GM19351 (cell line): Measurements from ENCODE around the gene GLI1.
A peak's percentile ranks its signal among the peaks of the same experiment; 100 is the strongest.
"Not testable (repeated sequence)": the region's sequence is repeated elsewhere in the genome, so short reads cannot be mapped to it uniquely, and the experiment has no call there.

ENCODE experiments used
- ATAC-seq: cut with Tn5 transposase; IDR thresholded peaks from one replicate; pipeline ENCODE4 v1.9.1; 2021; ENCODE audit warnings: mild to moderate bottlenecking, moderate library complexity; ENCODE audit not compliant: unreplicated experiment

GLI1 gene

GRCh38 chr12:57475271-57476161, 15.9 kb downstream of the GLI1 start:
- ATAC-seq, result no peak

GRCh38 chr12:57476162-57476992, 16.8 kb downstream of the GLI1 start:
- peak; percentile 47 for ATAC-seq

GRCh38 chr12:57476993-57477709, 17.6 kb downstream of the GLI1 start:
- no peak for ATAC-seq

- ATAC-seq, result peak; percentile 34
These were observed 18.4 kb downstream of the GLI1 start for GRCh38 chr12:57477710-57478681.

GRCh38 chr12:57479043-57479375, 19.4 kb downstream of the GLI1 start:
- no peak for ATAC-seq

GRCh38 chr12:57479376-57480115, 20.0 kb downstream of the GLI1 start, which contains the start of gene ARHGAP9:
Gene ARHGAP9, minus strand, starts transcription at chr12:57479866. Its CDS starts 460 bp downstream, at chr12:57479406.
- peak; percentile 44 for ATAC-seq

GRCh38 chr12:57481671-57482070, 22.1 kb downstream of the GLI1 start:
- no peak for ATAC-seq

GRCh38 chr12:57483466-57483865, 23.9 kb downstream of the GLI1 start:
- no peak for ATAC-seq

- no peak for ATAC-seq
These were observed 26.1 kb downstream of the GLI1 start for GRCh38 chr12:57485695-57486094.

- no peak for ATAC-seq
These were observed 27.5 kb downstream of the GLI1 start for GRCh38 chr12:57487055-57487596.

GRCh38 chr12:57487597-57488401, 28.2 kb downstream of the GLI1 start, which contains the start of gene MARS1:
Gene MARS1, plus strand, starts transcription at chr12:57488068. Its CDS starts 23 bp downstream, at chr12:57488091.
- peak; percentile 99 for ATAC-seq

GRCh38 chr12:57488402-57489156, 29.0 kb downstream of the GLI1 start:
- no peak for ATAC-seq

GRCh38 chr12:57489157-57489641, 29.6 kb downstream of the GLI1 start:
- ATAC-seq, result no peak

GRCh38 chr12:57490126-57490525, 30.5 kb downstream of the GLI1 start:
- ATAC-seq, result no peak

- ATAC-seq, result no peak
These were observed 32.1 kb downstream of the GLI1 start for GRCh38 chr12:57491393-57492280.

- not testable (repeated sequence) for ATAC-seq
These were observed 35.6 kb downstream of the GLI1 start for GRCh38 chr12:57495051-57495701.
